Activated naive CD4-positive, alpha-beta T cell treated with anti-CD3 and anti-CD28 coated beads, Interleukin-2, amount 50 U/mL, for 72 hours (primary cell): Measurements from ENCODE around the gene DRGX. TPM values are rescaled to one million over a fixed set of nuclear protein-coding genes. Genes with fewer than 3 reads are reported as not detected.

Source experiments
- ATAC-seq, 2 donors: fragments of 150-1000 bp; cut with Tn5 transposase; 2 replicates each; pipeline ENCODE4 v1.10.0; 2021; ENCODE audit warnings: mild to moderate bottlenecking in 2 of 2, moderate library complexity in 2 of 2
- DNase-seq, 2 donors: peaks; one replicate each; pipeline ENCODE4 v3.0.0; 2021 to 2022; ENCODE audit warnings: low spot score in 2 of 2
- H3K27ac Mint-ChIP-seq, 2 donors: one replicate each; pipeline ENCODE4 v1.8.0; 2022; ENCODE audit warnings: mild to moderate bottlenecking in 2 of 2, mixed read lengths in 2 of 2
- H3K36me3 Mint-ChIP-seq, 2 donors: one replicate each; pipeline ENCODE4 v1.8.0; 2022; ENCODE audit warnings: mixed read lengths in 2 of 2
- H3K9me3 Mint-ChIP-seq, 2 donors: one replicate each; pipeline ENCODE4 v1.8.0; 2022; ENCODE audit warnings: mixed read lengths in 2 of 2
- total RNA-seq, 2 donors: library from RNA; stranded (reverse); gene quantifications; one replicate each; pipeline ENCODE4 v1.2.3, GENCODE V29; 2022

The DRGX gene
- total RNA-seq, 2 donors from 2014 or later: not detected

DNA sequence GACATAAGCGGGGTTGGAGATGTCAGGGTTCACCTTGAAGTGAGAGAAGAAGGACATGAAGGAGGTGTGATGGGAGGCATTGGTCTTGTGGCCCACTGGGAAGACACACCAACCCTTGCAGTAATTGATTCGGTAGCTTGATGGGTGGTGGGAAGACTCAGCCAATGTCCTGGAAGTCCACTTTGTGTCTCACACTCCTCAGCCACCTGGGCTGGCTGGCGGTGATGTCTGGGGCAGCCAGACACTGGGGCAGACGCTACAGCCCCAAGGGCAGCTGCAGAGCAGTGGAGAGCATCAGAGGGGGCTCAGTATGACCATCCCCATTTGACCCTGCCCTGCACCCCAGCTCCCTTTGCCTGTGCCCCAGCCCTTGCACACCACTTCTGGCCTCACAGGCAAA, 16.7 kb upstream of the DRGX start:
- ATAC-seq (no peak), DNase-seq (no peak)
- Mint-ChIP-seq H3K36me3 (no peaks in the 10 kb centered on the region), H3K27ac (no peak overlapping the region), H3K9me3 (no peaks in the 10 kb centered on the region)

- Mint-ChIP-seq H3K27ac (no peak overlapping the region), H3K36me3 (no peaks in the 10 kb centered on the region), H3K9me3 (no peaks in the 10 kb centered on the region)
- ATAC-seq: no peak
- DNase-seq: no peak
Measured at GRCh38 chr10:49410365-49411074, 14.6 kb upstream of the DRGX start.

GRCh38 chr10:49409755-49410154, 13.9 kb upstream of the DRGX start:
- H3K9me3 Mint-ChIP-seq: no peaks in the 10 kb centered on the region
- ATAC-seq: no peak
- no peak for DNase-seq

GRCh38 chr10:49408519-49409306, 12.8 kb upstream of the DRGX start:
- Mint-ChIP-seq H3K36me3 (no peaks in the 10 kb centered on the region), H3K9me3 (no peaks in the 10 kb centered on the region), H3K27ac (no peak overlapping the region)
- DNase-seq (no peak), ATAC-seq (peak in 1 of 2 donors; percentile 55)

More at GRCh38 chr10:49409755-49410154, 13.9 kb upstream of the DRGX start:
- no peaks in the 10 kb centered on the region for H3K36me3 Mint-ChIP-seq
- H3K27ac Mint-ChIP-seq: no peak overlapping the region

- H3K9me3 Mint-ChIP-seq: no peaks in the 10 kb centered on the region
- H3K36me3 Mint-ChIP-seq: no peaks in the 10 kb centered on the region
- peak in 1 of 2 donors; percentile 74 for DNase-seq
- H3K27ac Mint-ChIP-seq: no peak overlapping the region
- ATAC-seq: peak; percentile 70 to 73
Measured at GRCh38 chr10:49407552-49408137, 11.8 kb upstream of the DRGX start.

GRCh38 chr10:49407151-49407550, 11.3 kb upstream of the DRGX start:
- no peak for ATAC-seq

DNA sequence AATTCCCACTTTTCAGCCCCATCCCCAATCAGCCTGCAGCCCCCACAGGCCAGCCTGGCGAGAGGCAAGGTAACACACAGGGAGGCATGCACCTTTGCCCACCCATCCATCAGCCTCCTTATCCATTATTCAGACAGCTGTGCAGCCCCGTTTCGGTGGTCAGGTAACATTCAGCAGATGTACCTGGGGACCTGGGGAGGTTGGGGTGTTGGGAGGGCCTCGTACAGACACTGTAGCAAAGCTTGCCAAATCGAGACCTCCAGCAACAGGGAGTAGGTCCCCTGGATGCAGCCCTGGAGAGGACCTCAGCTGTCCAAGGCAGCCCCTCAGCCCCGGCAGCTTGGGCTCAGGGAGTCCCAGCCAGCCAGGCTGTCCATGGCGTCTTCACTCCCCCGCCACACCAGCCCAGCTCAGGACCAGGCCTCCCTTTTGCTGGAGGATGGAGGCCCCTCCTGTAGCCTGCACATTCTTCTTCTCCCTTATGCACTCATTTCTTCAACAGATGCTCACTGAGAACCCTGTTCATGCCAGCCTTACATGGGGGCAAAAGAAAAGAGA, 8.5 kb upstream of the DRGX start:
- no peak for ATAC-seq
- no peaks in the 10 kb centered on the region for H3K36me3 Mint-ChIP-seq
- no peaks in the 10 kb centered on the region for H3K9me3 Mint-ChIP-seq
- no peak for DNase-seq
- H3K27ac Mint-ChIP-seq: no peak overlapping the region

More at GRCh38 chr10:49407151-49407550, 11.3 kb upstream of the DRGX start:
- H3K36me3 Mint-ChIP-seq: no peaks in the 10 kb centered on the region
- H3K9me3 Mint-ChIP-seq: no peaks in the 10 kb centered on the region
- no peak for DNase-seq
- H3K27ac Mint-ChIP-seq: no peak overlapping the region

GRCh38 chr10:49403363-49403762, 7.5 kb upstream of the DRGX start:
- DNase-seq: no peak
- Mint-ChIP-seq H3K27ac (no peak overlapping the region), H3K36me3 (peaks cover 0 to 6% of the 10 kb centered on the region in 2 donors), H3K9me3 (no peaks in the 10 kb centered on the region)
- no peak for ATAC-seq

GRCh38 chr10:49400365-49400764, 4.5 kb upstream of the DRGX start:
- Mint-ChIP-seq H3K9me3 (no peaks in the 10 kb centered on the region), H3K36me3 (peaks cover 0 to 7% of the 10 kb centered on the region in 2 donors), H3K27ac (no peak overlapping the region)
- ATAC-seq (no peak), DNase-seq (no peak)

DNA sequence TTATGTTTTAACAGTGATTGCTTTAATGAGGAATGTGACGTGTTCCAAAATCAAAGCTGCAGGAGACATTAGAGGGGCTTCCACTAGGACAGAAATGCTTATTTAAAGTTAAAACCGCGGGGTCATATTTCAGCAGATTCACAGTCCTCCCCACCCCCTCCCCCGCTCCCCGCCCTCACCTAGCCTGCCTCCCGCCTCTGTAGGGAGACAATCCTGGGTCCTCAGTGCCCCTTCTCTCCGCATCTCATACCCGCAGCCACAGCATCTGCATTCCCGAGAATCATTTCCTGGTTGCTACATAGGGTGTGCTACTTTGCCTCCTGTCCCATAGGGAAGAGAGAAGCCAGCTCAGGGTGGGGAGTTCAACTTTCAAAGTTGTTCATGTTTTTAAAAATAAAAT, 3.1 kb upstream of the DRGX start:
- peaks cover 0 to 7% of the 10 kb centered on the region in 2 donors for H3K36me3 Mint-ChIP-seq
- H3K9me3 Mint-ChIP-seq: no peaks in the 10 kb centered on the region
- DNase-seq (no peak), ATAC-seq (no peak)
- no peak overlapping the region for H3K27ac Mint-ChIP-seq

DNA sequence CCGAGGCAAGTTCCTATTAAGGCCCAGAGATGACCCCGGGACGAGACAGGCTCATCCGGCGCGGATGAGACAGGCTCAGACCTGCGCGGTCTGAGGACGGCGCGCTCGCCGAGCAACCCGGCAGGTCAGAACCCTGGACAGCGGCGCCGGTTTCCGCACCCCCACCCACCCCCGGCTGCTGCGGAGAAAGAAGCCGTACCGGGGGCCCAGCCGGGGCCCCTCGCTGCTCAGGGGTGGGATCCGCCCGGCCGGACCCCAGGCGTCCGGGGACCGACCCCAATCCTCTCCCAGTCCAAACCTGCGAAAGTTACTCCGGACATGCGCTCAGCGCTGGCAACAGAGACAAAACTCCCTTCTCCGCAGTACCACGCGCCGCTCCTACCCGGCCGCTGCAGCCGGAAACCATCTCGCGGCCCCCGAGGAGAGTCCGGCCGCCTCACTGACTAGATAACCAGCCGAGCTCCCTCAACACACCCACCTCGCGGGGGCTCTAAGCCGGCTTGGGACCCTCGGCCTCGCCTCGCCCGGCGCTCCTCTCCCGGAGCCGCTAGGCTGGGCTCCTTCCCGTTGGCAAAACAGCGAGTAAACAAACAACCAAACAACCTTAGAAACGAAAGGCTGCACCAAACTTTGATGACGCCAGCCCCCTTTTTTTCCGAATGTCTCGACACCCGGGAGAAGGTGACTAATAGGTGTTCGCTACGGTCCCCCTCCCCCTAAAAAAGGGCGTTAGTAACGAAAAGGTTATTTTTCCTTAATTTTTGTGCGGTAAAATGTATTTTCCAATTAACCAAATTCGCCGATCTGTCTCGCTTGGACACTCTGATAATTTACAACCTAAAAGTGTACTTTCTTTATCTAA, 2.3 kb upstream of the DRGX start:
- DNase-seq: peak in 1 of 2 donors; percentile 62
- Mint-ChIP-seq H3K27ac (no peak overlapping the region), H3K9me3 (no peaks in the 10 kb centered on the region), H3K36me3 (peaks cover 0 to 7% of the 10 kb centered on the region in 2 donors)
- peak; percentile 41 to 87 for ATAC-seq

GRCh38 chr10:49397036-49397999, 1.4 kb upstream of the DRGX start:
- ATAC-seq (peak in 1 of 2 donors; percentile 63), DNase-seq (no peak)
- H3K9me3 Mint-ChIP-seq: no peaks in the 10 kb centered on the region
- peaks cover 0 to 7% of the 10 kb centered on the region in 2 donors for H3K36me3 Mint-ChIP-seq
- H3K27ac Mint-ChIP-seq: no peak overlapping the region

- Mint-ChIP-seq H3K36me3 (peaks cover 0 to 7% of the 10 kb centered on the region in 2 donors), H3K9me3 (no peaks in the 10 kb centered on the region), H3K27ac (no peak overlapping the region)
- ATAC-seq (no peak), DNase-seq (no peak)
Measured at GRCh38 chr10:49396666-49396999, 744 bp upstream of the DRGX start.

DNA sequence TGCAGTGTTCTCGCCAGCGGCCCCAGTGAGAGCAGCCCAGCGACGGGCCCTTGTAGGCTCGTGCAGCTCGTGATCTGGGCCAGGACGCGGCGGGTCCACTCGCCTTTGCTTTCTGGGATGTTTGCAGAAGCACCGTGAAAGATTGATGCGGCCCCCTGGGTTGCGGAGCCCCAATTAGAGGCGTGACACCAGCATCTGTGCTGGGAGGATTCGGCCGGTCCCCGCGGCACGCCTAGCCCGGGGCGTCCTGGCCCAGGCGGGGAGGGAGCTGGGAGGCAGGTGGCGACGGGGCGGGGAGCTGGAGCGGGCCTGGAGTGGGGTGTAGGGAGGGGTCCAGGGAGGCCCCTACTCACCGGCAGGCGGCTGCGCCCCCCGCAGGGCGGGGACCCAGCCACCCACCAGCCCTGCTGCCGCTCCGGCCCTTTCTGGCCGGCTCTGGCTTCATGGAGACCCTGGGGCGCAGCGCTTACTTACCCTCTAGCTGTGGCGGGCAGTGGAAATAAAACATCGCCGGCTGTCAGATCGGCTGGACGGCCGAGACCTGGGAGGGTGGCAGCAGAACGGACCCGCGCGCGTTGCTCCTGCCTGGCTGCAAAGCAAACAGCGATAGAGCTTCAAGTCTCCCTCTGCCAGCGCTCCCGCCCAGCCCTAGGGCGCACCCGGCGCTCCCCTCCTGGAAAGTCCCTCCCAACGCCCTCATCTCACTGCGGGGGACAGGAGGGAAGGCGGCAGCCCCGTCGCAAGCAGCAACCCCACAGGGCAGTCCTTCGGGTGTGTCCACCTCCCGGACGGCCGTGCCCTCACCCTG, 752 bp downstream of the DRGX start:
- peaks cover 0 to 7% of the 10 kb centered on the region in 2 donors for H3K36me3 Mint-ChIP-seq
- ATAC-seq (no peak), DNase-seq (no peak)
- no peak overlapping the region for H3K27ac Mint-ChIP-seq
- H3K9me3 Mint-ChIP-seq: no peaks in the 10 kb centered on the region

DNA sequence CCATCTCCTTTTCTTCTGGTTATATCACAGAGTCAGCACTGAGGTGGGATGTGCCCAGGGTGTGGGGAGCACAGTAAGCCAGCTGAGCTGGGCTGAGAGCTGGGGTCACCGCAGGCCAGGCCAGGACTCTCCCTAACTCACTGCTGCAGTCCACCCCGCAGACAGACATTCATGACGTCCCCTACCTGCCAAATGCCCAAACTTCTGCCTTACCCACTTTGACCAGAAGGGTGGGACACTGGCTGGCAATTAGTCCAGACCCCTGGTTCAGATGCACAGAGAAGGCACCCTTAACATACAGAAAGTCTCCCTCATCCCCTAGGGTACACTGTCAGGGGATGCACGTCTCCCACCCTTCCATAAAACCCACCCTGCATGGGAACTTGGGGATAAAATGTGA, 2.1 kb downstream of the DRGX start:
- no peak for ATAC-seq
- no peak overlapping the region for H3K27ac Mint-ChIP-seq

More for the DNA sequence above, 2.1 kb downstream of the DRGX start:
- peaks cover 0 to 5% of the 10 kb centered on the region in 2 donors for H3K36me3 Mint-ChIP-seq
- no peaks in the 10 kb centered on the region for H3K9me3 Mint-ChIP-seq
- DNase-seq: no peak
